Caki2 (cell line): ENCODE data around the gene APBB2. TPM values are rescaled to one million over a fixed set of nuclear protein-coding genes. Genes with fewer than 3 reads are reported as not detected.
A peak's percentile ranks its signal among the peaks of the same experiment; 100 is the strongest.
"Not testable (repeated sequence)": the region's sequence is repeated elsewhere in the genome, so short reads cannot be mapped to it uniquely, and the experiment has no call there.

Source experiments
- DNase-seq: peaks from one replicate; pipeline ENCODE4 v3.0.0-alpha.2; 2015; ENCODE audit warnings: low read depth
- in situ Hi-C: cut with HindIII; loops from 2 replicates; pipeline ENCODE4 v1.10.0; 2016; ENCODE audit warnings: low sequenced_read_pairs, low pct_unique_long_range_greater_than_20kb, mixed read lengths
- total RNA-seq: library from RNA; depleted of rRNA; stranded (reverse); fragments of >200 nt; shearing (Covaris generic); gene quantifications from 2 replicates; pipeline ENCODE4 v1.2.3, GENCODE V29; 2014; ENCODE audit warnings: low replicate concordance

The APBB2 gene
- total RNA-seq, 1 experiment from 2014 or later, result 19.8 TPM

DNA sequence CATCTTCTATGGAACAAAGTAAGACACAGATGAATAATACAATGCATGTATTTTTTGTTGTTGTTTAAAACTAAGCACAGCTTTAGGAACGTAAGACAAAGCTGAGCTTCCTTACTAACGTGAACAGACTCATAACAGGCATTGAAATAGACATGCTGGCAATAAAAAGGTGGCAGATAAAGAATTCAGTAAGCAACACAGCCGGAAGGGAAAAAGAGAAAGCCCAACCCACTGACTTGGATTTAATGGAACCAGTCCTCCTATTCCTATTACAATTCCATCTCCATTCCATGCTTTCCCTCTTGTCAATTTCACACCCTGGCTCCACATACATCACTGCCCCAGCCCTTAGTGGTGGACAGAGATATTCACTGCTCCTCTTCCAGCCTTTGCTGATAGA is 282.5 kb downstream of the APBB2 start:
- in situ Hi-C loops, result no loop called here
- no peak for DNase-seq

DNA sequence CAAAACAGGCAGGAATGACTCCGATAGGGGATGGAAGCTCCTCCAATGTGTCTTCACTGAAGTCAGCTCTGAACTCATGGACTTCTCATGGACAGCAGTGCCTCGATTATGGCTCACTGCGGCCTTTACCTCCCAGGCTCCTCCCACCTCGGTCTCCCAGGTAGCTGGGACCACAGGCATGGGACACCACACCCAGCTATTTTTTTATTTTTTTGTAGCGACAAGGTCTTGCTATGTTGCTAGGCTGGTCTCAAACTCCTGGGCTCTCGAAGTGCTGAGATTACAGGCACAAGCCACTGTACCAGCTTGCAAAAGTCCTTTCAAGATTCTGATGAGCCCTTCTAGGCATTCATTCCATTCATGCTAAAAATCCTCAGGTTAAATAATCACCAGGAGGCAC is 283.1 kb downstream of the APBB2 start:
- DNase-seq, result no peak
- in situ Hi-C loops, result no loop called here

DNA sequence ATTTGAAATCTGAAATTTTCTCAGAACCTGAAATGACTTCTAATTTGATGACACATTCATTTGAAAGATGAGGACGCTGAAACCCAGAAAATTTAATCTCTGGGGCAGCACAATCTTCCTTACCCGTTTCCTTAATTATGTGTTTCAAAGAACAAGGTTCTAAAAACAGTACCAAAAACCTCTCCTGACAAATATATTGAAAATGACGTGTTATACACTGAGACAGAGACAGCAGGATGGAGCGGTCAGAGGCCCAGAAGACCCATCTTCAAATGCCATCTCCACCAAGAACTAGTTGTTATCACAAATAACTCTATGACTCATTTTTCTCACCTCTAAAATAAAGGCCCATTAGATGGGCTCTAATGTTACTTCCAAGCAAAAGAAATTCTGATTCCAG is 287.3 kb downstream of the APBB2 start:
- in situ Hi-C loops, result no loop called here
- DNase-seq, result no peak

DNA sequence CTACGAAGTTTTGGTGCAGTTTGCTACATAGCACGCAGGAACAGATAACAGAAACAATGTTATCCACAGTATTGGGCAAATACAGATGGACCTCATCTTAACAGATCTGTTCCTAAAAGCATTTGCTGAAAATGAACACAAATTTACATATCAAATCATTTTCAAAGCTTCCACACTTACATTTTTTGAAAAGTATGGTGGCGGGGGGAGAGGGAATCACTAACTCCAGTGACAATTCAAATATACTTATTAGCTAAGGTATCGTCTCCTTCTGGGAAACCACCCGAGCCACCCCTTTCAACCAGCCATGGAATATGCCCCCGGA is 289.6 kb downstream of the APBB2 start:
- no peak for DNase-seq
- in situ Hi-C loops, result no loop called here

DNA sequence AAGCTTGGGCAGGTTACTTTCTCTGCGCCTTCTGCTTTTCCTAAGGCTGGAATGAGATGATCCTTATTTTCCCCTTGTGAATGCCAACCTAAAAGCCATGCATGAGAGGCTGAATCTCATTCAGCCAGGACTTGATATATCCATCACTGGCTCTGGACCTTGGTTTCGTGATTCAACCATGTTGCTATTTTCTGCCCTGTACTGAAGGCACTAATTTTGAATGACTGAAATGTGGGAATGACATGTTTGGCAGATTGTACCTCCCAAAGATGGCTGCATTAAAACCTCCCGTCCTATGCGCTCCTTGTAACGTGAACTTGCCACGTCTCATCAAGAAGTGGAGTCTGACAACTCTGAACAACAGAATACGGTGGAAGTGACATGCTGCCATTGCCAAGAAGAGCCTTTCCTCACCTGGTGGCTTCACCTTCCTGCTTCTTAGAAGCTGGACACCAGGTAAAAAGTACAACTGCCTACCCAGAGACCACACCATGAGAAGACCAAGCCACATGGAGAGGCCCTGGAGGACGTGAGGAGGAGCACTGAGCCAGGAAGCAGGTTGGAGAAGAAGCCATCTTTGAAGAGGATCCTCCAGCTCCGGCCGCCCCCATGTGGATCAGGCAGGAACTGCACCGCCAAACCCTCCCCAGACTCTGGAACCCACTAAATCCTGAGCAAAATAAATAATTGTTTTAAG is 290.1 kb downstream of the APBB2 start:
- DNase-seq, result peak; percentile 46
- in situ Hi-C loops, result no loop called here

DNA sequence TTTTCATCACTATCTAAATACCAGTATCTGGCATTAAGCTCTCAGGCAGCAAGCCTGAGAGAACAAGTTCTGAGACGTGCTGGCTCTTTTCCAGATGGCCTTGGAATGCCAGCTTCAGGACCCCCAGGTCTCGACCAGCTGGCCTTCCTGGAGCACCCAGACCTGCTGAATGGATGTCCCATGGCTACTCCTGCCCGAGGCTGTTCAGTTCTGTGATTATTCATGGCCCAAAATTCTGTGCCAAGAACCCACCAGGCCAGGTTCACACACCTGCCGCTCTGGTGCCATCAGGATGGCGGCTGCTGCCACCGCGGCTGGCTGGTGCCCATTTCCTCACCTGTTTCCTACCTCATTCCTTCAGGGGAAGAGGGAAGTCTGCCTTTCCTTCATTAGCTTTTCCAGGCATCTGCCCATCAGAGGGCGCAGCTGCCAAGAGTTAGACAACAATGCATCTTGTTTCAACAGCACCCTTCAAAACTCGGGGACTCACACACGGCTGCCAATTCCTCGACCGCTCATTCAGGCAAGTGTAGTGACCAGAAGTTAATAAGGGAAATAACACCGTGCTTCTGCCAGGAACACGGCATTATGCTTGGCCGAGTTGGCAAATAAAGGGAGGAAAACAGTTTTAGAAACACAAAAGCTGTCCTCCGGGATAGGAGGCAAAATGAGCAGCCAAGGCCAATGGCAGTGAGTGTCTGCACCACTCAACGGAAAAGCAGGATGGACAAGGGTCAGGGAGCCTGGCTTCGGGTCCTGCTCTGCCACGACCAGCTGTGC is 290.8 kb downstream of the APBB2 start:
- in situ Hi-C loops, result no loop called here
- no peak for DNase-seq

DNA sequence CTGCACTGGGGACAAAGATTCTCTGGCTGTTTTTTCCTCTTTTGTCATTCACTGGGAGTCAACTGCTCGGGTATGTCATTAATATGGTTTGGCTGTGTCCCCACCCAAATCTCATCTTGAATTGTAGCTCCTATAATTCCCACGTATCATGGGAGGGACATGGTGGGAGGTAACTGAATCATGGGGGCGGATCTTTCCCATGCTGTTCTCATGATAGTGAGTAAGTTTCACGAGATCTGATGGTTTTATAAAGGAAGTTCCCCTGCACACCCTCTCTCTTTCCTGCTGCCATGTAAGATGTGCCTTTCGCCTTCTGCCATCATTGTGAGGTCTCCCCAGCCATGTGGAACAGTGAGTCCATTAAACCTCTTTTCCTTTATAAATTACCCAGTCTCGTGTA is 294.4 kb downstream of the APBB2 start:
- in situ Hi-C loops, DNase-seq: not testable (repeated sequence)

DNA sequence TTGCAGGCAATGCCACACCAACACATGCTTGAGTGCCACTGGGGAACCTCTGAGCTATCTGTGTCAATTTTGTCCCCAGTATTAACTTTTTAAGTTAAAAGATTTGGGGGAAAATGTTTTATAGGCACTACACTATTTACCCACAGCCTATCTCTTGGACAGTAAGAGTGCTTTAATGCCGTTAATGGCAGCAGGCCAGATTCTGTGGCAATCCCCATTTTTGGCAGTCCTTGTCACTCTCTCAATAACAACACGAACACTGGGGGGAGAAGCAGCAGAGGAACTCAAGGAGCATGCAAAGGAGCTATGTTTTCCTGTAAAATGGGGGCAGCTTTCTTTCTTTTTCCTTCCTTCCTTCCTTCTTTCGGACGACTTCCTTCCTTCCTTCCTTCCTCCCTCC is 296.0 kb downstream of the APBB2 start:
- in situ Hi-C loops, result no loop called here
- DNase-seq, result no peak

DNA sequence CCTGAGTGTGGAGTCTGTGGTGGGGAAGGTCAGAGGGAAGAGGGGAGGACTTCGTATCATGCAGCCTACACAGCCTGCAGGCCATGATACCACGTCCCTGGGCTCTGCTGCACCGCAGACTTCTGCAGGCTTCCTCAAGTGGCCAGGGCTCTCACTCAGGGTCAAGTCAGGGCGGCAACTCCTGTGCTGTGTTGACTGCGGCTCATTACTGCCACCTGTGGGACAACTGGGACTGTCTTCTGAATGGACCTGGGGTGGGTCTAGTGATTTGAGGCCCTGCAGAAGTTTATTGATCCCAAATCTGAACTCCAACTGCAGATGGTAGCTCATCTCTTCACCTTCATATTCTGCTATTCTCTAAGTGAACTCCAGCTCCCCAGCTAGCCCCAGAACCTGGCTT is 297.5 kb downstream of the APBB2 start:
- no peak for DNase-seq
- in situ Hi-C loops, result no loop called here

DNA sequence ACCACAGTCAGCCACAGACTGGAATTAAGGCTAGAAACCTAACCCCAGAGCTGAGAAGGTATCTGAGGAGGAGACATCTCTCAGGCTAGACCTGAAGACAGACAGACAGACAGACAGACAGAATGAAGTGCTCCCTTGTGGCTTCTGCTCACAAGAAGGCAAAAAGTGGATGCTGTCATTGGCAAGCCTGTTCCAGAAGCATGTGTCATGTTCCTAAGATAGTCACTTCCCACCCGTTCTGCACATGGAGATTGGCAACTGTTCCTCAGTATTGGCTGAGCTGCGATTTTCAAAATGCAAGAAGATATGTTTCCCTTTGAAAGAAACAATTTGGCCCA is 298.2 kb downstream of the APBB2 start:
- no peak for DNase-seq
- in situ Hi-C loops, result no loop called here

DNA sequence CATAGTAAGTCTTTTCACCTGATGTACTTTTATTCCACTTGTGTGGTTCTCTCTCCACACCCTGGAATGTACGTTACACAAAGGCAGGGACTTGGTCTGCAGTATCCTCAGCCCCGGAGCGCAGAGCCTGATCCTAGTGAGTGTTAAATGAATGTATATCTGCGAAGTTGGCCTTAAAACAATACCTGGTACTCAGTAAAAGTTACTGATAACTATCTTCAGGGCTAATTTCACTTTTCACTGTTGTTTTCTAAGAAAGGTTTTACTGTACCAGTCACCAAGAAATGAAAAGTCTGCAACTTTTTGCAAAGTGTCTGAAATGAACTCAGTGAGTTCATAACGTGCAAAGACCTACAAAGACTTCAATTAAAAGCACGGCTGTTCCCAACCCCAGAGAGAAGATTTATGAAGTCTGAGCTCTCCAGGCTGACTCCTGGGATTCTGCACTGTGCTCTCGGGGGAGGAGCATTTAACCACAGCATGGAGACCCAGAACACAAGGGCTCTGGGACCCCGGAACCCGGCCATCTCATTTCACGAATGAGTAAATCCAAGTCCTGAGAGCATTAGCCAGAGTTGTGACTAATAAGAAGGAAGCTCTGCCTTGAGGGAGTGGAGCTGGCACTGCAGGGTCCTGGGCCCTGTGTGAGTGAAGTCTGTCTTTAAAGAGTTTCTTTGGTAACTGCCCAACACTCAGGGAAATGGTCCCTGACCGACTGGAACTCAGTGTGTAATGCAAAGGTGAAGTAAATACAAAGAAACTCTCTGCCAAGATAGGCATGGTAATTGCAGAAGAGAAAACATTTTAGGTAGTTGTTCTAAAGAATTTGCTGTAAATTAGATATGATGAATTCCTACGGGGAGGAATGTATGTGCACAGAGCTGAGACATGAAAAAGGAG is 298.8 kb downstream of the APBB2 start:
- peak; percentile 16 for DNase-seq

DNA sequence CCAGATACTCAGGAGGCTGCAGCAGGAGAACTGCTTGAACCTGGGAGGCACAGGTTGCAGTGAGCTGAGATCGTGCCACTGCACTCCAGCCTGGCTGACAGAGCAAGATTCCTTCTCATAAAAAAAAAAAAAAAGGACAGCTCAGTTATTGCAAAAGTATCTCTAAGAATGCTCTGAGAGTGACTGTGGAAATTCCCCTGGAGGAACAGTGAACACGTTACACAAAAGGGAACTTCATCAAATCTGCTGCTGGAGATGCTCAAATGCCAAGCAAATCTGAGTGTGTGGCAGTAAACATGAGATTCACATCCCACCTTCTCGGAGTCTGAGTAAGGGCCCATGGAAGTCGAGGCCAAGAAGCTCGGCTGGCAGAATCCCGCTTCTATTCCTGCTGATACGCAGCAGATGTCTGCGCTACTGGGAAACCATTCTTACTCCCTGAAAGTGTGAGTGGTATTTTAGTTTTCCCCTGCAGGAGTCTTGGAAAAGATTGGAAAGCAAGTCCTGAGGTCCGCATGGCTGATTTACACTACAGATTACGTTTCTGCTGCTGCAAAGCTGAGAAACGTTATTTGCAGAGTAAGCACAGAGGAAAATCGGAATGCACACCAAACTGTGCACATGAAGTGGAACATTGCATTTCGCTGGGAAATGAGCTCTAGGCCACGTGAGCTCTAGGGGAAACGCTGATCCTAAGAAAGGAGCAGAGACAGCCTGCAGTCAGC is 301.7 kb downstream of the APBB2 start:
- in situ Hi-C loops, result no loop called here
- no peak for DNase-seq

More for the DNA sequence above, 298.8 kb downstream of the APBB2 start:
- in situ Hi-C loops, result no loop called here

DNA sequence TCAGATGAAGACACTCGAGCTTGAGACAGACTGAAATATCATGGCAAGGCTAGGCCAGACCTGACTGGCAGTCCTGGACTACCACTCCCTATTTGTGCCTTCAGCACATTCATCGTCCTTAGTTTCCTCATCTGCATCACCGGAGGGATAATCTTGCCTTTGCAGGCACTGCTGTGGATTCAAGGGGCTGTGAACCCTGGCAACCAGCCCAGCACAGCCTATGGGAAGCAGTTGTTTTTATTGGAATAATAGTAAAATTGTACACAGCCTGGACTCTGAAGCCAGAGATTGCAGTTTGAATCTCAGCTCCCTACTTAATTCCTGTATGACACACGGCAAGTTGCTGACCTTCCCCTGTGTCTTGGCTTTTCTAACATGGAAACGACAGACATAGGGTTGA is 303.6 kb downstream of the APBB2 start:
- in situ Hi-C loops, result no loop called here
- no peak for DNase-seq

DNA sequence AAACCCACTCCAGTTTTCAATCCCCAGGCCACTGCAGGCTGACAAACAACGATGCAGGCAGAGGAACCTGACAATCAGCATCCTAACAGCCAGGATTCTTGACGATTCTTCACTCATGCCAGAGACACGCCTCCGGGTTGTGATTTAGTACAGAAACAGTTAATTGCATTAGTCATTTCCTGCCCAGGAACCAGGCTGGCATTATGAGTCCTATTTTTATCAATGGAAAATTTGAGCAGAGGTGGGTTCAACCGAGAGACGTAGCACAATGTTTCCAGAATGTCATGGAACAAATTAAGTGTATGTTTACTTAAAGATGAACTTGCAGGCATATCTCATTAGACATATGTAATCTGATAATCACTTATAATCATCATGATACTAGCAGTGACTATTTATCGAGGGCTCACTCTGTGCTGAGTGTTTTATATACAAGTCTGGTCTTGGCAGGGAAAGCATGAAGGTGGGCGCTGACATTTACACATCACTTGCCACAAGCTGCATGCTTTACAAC is 304.9 kb downstream of the APBB2 start:
- in situ Hi-C loops, result no loop called here
- peak; percentile 14 for DNase-seq

DNA sequence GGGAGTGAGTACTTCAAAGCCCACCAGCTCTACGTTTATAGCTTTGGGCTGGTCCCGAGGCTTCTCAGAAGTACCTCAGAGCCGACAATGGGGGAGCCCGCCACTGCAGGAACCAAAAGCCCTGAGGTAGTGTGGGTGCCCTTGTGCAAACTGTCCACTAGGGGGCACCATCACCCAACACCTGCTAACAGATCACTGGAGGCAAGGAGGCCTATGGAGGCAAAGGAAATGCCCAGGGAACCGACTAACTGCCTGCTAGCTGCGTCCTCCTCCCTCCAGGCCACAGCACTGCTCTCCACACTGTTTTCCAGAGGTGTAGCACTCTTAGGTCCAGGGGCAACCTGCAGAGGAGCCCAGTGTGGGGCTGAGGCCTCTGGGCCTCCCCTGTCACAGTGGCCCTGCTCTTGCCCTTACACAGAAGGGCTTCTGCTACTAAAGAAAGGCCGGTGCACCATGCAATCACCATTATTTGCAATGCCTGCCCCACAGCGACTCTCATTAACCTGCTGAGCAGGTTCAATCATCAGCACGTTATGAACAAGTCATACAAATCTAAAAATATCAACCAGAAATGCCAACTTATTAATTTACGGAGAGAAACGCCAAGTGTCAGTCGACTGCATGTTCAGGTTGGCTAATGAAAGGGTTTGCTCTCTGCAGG is 305.5 kb downstream of the APBB2 start:
- DNase-seq, result peak; percentile 41
- in situ Hi-C loops, result no loop called here

DNA sequence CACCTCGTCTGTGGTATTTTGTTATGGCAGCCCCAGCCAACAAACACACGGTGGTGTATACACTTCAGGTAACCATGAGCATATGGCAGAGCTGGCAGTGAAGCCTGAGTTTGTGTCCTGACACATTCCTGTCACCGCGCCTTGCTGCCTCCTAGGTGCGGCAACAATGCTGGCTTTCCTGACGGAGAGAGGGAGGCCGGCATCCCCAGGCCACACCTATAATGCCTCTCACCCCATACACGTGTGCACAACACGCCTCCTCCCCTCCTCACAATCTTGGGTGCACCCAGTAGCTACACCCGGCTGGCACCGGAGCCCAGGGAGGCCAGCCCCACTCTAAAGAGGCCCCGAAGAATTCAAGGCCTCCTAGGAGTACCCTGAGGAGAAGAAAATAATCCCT is 306.0 kb downstream of the APBB2 start:
- in situ Hi-C loops, result no loop called here
- DNase-seq, result no peak

DNA sequence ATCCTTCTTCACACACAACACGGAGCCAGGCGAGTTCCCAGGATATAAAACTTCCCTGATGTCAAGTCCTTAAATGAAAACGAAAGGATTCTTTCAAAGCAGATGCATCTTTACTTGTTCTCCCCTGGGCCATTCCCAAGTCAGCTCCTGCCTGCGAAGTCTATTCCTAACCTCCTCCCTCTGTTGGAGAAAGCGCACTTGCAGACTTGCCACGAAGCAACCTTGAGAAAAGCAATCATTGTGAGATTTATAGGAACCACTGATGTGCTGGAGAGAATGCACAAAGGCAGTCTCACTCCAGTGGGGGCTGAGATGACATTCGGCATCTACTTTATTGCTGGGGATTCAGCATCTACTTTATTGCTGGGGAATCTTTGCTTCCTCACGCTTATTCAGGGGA is 308.9 kb downstream of the APBB2 start:
- no peak for DNase-seq
- in situ Hi-C loops, result no loop called here

DNA sequence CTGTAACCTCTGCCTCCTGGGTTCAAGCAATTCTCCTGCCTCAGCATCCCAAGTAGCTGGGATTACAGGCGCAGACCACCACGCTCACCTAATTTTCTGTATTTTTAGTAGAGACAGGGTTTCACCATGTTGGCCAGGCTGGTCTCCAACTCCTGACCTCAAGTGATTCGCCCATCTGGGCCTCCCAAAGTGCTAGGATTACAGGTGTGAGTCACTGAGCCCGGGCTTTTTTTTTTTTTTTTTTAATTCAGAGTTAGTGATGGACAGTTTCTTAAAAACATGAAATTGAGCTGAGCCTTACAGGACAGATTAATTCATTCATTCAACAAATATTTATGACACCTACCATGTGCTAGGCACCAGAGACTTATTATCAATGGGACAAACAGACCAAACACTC is 313.8 kb downstream of the APBB2 start:
- DNase-seq, in situ Hi-C loops: not testable (repeated sequence)
